ENCODE measurements around the gene MRTFB.

- peak; percentile 28 to 48 for TF ChIP-seq CTCF (IDR thresholded peaks at IDR 0.05; ENCODE audit: extremely low read depth in 1 of 2, insufficient read depth in 1 of 2, low read depth in 1 of 2, low read length in 2 of 2)
- TF ChIP-seq, protein P1, sequence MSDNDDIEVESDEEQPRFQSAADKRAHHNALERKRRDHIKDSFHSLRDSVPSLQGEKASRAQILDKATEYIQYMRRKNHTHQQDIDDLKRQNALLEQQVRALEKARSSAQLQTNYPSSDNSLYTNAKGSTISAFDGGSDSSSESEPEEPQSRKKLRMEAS (IDR thresholded peaks at IDR 0.05; ENCODE audit: insufficient read depth, insufficient read length), result no peak
- TF ChIP-seq POLR2AphosphoS5 (IDR thresholded peaks at IDR 0.05; ENCODE audit: insufficient read depth, low read depth, low read length), result no peak
- TF ChIP-seq POLR2A (IDR thresholded peaks at IDR 0.05; ENCODE audit: low read depth, low read length), result no peak
- no peak for TF ChIP-seq EZH2 (IDR thresholded peaks at IDR 0.05; ENCODE audit: borderline replicate concordance, low read depth, low read length, severe bottlenecking)
- TF ChIP-seq JUN (IDR thresholded peaks at IDR 0.05; ENCODE audit: borderline replicate concordance, insufficient read depth, insufficient read length, low read depth), result no peak
These were observed 115.1 kb downstream of the MRTFB start for GRCh38 chr16:14186007-14186794.

Data from endothelial cell of umbilical vein (primary cell).